Activated CD8-positive, alpha-beta memory T cell treated with anti-CD3 and anti-CD28 coated beads for 1 hour (primary cell): ENCODE results near the gene TRMO.
A peak's percentile ranks its signal among the peaks of the same experiment; 100 is the strongest.

Source experiments
- DNase-seq, 2 donors: peaks; one replicate each; pipeline ENCODE4 v3.0.0-alpha.2; 2020; ENCODE audit warnings: low read depth in 1 of 2; ENCODE audit errors: extremely low read depth in 1 of 2

The TRMO gene

GRCh38 chr9:97940233-97940632 is 17.9 kb upstream of the TRMO start:
- DNase-seq: no peak

- no peak for DNase-seq
Observed at GRCh38 chr9:97938081-97938644, 15.9 kb upstream of the TRMO start, which contains the start of gene HEMGN. HEMGN (minus strand) TSS chr9:97938172; CDS start chr9:97938136, 36 bp downstream.

GRCh38 chr9:97936998-97937397 is 14.7 kb upstream of the TRMO start:
- DNase-seq: no peak

GRCh38 chr9:97935276-97935675 is 13.0 kb upstream of the TRMO start:
- no peak for DNase-seq

GRCh38 chr9:97934321-97935115 is 12.2 kb upstream of the TRMO start:
- no peak for DNase-seq

- no peak for DNase-seq
Observed at GRCh38 chr9:97933297-97933998, 11.1 kb upstream of the TRMO start.

- DNase-seq: no peak
Observed at GRCh38 chr9:97930972-97931371, 8.7 kb upstream of the TRMO start.

- no peak for DNase-seq
Observed at GRCh38 chr9:97928986-97929604, 6.8 kb upstream of the TRMO start.

GRCh38 chr9:97925497-97926334 is 3.4 kb upstream of the TRMO start:
- DNase-seq: no peak

- no peak for DNase-seq
Observed at GRCh38 chr9:97924386-97924785, 2.1 kb upstream of the TRMO start.

- peak in 1 of 2 donors; percentile 55 for DNase-seq
Observed at GRCh38 chr9:97923529-97924108, 1.3 kb upstream of the TRMO start.

- no peak for DNase-seq
Observed at GRCh38 chr9:97919217-97919813, 3.0 kb downstream of the TRMO start.

GRCh38 chr9:97918611-97919010 is 3.7 kb downstream of the TRMO start:
- DNase-seq: no peak

- no peak for DNase-seq
Observed at GRCh38 chr9:97911970-97912369, 10.3 kb downstream of the TRMO start.

GRCh38 chr9:97911528-97911927 is 10.8 kb downstream of the TRMO start:
- DNase-seq: no peak

- no peak for DNase-seq
Observed at GRCh38 chr9:97910357-97910756, 11.9 kb downstream of the TRMO start.

- DNase-seq: no peak
Observed at GRCh38 chr9:97908705-97909104, 13.6 kb downstream of the TRMO start.

GRCh38 chr9:97907632-97908031 is 14.7 kb downstream of the TRMO start:
- DNase-seq: no peak

GRCh38 chr9:97907046-97907445 is 15.3 kb downstream of the TRMO start:
- no peak for DNase-seq
